G401.6 (cell line): ENCODE measurements around the gene SMIM41.
A peak's percentile ranks its signal among the peaks of the same experiment; 100 is the strongest.
"Not testable (repeated sequence)": the region's sequence is repeated elsewhere in the genome, so short reads cannot be mapped to it uniquely, and the experiment has no call there.

Experiments used
- FAIRE-seq: peaks from 2 replicates; lab custom pipeline; 2012; peaks lifted over from hg19 to GRCh38; lab: Jason Lieb, UNC

The SMIM41 gene

GRCh38 chr12:52085682-52086180 is 6.2 kb downstream of the SMIM41 start:
- FAIRE-seq: no peak

DNA sequence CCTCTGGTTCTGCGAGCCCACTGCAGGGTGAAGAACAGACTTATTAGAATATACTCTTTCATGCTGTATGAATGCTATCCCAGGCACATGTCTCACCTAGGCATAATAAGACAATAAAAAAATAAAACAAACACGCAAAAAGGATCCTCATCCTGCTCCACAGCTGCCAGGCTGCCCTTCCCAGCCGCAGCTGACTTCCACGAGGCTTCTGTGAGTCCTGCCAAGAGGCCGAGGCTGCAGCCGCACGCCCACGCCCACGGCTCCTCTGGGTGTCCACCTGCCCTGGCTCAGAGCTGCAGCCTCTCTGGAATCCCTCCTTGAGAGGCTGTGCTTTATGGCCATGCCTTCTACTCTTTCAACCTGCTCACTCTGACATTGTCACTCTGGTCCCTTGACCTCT is 6.9 kb downstream of the SMIM41 start:
- FAIRE-seq: no peak

- no peak for FAIRE-seq
These were observed 7.7 kb downstream of the SMIM41 start for GRCh38 chr12:52086944-52087835.

DNA sequence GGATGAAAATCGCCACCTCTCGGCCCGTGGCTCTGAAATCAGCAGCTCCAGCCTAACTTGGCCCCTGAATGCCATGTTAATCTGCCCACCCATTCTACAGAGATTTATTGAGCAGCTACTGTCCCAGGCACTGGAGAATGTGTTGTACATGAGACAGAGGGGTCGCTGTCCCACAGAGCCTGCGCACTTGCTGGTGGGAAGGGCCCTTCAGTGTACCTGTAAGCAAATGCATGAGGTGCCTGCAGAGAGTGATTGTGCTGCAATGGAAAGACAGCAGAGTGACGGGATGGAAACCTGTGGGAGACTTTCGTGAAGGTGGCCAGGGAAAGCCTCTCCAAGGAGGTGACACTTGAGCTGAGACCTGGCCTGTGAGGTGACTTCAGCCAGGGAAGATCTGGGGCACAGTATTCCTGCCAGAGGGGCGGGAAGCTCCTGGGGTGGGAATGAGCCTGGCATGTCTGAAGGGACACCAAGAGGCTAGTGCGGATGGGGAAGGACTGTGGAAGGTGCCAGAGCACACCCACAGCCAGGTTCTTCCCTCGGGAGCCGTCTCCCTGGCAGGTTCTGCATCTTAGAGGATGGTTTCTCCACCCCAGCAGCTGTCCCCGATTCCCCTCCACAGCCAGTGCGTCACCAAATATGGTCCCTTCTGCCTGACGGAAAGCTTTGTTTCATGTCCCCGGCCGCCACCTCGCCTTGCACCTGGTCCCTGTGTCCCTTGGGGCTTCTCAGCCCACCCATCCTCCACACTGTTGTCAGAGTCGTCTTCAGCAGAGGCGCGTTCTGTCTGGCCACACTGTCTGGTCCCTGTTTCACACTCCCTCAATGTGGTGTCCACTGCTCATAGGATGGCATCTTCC is 8.7 kb downstream of the SMIM41 start:
- FAIRE-seq: no peak

DNA sequence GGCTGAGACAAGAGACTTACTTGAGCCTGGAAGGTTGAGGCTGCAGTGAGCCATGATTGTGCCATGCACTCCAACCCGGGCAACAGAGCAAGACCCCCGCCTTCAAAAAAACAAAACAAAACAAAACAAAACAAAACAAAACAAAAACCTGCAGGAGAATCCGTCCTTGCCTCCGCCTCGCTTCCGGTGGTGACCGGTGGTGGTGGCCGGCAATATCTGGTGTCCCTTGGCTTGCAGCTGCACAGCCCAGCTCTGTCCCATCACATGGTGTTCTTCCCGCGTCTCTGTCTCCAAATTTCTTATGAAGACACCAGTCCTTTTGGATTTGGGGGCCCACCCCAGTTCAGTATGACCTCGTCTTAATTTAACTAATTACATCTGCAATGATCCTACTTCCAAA is 10.0 kb downstream of the SMIM41 start:
- FAIRE-seq: no peak

DNA sequence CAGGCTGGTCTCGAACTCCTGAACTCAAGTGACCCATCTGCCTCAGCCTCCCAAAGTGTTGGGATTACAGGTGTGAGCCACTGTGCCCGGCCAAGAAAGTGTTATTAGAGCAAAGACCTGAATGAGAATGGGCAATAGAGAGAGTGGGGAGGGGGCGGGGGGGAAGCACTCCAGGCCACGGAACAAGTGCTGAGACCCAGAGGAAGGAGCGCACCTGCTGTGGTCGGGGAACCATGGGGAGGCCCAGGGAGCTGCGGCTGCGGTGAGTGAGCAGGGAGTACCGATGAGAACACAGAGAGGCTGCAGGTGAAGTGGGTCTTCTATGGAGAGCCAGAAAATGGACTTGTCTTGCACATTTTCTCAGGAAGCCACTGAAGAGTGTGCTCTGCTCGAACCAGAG is 10.8 kb downstream of the SMIM41 start:
- no peak for FAIRE-seq

GRCh38 chr12:52091061-52091460 is 11.6 kb downstream of the SMIM41 start:
- no peak for FAIRE-seq

DNA sequence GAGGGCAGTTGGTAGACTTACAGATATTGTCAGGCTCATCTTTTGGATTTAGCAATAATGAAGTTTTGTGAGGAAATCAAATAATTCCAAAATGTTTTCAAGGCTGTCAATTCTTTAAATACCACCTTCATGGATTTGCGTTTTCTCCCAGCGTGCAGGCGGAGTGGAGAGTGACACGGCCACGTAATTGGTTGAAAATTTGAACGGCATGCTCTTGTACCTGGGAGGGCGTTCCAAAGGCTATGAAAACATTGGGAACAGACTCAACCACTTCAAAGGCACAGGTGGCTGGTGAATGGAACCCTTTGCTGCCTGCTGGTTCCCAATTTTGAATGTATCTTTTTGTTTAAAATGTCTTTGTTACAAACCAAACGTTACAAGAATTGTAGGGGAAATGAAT is 12.4 kb downstream of the SMIM41 start:
- FAIRE-seq: no peak

DNA sequence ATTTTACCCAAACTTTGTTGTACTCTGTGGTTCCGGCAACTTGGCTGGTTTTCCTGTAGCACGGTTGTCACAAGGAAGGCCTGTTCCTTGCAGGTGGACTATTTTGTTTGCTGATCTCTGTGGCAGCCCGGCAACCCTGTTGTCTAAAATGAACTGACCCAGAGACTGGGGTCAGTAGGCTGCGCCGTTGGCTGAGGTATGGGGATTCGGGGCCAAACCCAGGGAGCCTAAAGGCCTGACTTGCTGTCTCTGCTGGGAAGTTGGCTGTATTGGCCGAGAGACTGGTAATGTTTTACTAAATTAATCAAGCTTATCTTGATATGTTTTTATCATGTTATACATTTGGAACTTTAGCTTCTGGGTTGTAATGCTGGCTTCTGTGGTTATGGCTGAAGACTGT is 13.8 kb downstream of the SMIM41 start:
- no peak for FAIRE-seq

- peak; percentile 78 for FAIRE-seq
These were observed 17.0 kb downstream of the SMIM41 start for GRCh38 chr12:52096332-52097044.

GRCh38 chr12:52097045-52097666 is 17.7 kb downstream of the SMIM41 start:
- no peak for FAIRE-seq

- FAIRE-seq: not testable (repeated sequence)
These were observed 25.1 kb downstream of the SMIM41 start for GRCh38 chr12:52104431-52105089.

- FAIRE-seq: not testable (repeated sequence)
These were observed 37.0 kb downstream of the SMIM41 start for GRCh38 chr12:52116222-52117125.

GRCh38 chr12:52117806-52118475 is 38.4 kb downstream of the SMIM41 start:
- FAIRE-seq: not testable (repeated sequence)

DNA sequence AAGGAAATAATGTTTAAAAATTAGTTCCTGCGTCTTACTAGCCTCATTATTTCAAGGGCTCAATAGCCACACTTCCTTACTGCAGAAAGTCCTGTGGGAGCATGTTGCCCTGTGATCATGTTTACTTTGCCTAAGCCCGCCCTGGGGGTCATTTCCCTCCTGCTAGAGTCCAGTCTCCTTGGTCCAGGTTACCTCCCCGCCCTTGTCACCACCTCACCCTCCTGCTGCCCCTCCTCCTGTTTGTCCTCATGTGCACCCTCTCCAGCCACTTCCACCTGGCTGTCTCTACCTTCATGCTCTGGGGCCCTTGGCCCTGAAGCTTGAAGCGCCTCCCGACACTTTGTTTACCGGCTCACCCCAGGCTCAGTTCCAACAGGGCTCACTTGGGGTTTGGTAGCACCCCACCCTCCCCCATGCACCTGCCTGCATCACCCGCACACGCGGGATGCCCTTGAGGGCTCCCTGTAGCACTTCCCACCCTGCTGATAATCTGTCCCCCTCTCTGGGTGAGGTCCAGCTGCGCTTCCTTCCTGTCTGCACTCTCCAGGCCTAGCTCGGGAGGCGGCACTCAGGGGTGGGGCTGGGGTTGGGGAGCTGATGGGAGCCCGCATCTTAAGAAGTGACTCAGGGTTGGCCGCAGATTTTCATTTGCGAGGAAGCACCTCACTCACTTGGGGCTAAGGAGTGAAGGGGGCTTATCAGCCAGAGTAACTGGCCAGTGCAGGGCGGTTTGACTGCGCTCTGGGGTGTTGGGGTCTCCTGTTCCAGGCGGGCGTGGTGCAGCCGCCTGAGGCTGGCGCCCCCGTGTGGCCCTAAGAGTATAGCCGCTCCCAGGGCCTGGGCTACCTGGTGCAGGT is 40.1 kb downstream of the SMIM41 start:
- FAIRE-seq: no peak

- no peak for FAIRE-seq
These were observed 41.7 kb downstream of the SMIM41 start for GRCh38 chr12:52120951-52121823.

GRCh38 chr12:52121824-52122539 is 42.5 kb downstream of the SMIM41 start:
- no peak for FAIRE-seq
